ENCODE measurements around the gene FRMD5. TPM values are rescaled to one million over a fixed set of nuclear protein-coding genes. Genes with fewer than 3 reads are reported as not detected.

Gene FRMD5
- total RNA-seq, 2 donors from 2014 or later: 25.5 to 52.3 TPM

DNA sequence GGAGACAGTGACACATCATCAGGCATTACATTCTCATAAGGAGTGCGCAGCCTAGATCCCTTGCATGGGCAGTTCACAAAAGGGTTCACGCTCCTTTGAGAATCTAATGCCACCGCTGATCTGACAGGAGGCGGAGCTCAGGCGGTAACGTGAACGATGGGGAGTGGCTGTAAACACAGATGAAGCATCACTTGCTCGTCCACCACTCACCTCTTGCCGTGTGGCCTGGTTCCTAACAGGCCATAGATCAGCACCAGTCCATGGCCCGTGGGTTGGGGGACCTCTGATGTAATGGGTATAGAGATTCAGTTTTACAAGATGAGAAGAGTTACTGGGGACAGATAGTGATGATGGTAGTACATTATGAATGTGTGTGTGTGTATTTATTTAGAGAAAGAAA, 63.0 kb downstream of the FRMD5 start:
- Histone ChIP-seq H3K27me3 (no peaks in the 10 kb centered on the region), H3K36me3 (no peaks in the 10 kb centered on the region), H3K4me3 (no peak overlapping the region), H3K27ac (no peak overlapping the region), H3K9me3 (no peaks in the 10 kb centered on the region), H3K4me1 (peaks cover 0 to 2% of the 10 kb centered on the region in 2 donors)
- no peak for DNase-seq (ENCODE audit: low spot score)
- TF ChIP-seq, protein P1, sequence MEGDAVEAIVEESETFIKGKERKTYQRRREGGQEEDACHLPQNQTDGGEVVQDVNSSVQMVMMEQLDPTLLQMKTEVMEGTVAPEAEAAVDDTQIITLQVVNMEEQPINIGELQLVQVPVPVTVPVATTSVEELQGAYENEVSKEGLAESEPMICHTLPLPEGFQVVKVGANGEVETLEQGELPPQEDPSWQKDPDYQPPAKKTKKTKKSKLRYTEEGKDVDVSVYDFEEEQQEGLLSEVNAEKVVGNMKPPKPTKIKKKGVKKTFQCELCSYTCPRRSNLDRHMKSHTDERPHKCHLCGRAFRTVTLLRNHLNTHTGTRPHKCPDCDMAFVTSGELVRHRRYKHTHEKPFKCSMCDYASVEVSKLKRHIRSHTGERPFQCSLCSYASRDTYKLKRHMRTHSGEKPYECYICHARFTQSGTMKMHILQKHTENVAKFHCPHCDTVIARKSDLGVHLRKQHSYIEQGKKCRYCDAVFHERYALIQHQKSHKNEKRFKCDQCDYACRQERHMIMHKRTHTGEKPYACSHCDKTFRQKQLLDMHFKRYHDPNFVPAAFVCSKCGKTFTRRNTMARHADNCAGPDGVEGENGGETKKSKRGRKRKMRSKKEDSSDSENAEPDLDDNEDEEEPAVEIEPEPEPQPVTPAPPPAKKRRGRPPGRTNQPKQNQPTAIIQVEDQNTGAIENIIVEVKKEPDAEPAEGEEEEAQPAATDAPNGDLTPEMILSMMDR (IDR thresholded peaks at IDR 0.05): no peak

DNA sequence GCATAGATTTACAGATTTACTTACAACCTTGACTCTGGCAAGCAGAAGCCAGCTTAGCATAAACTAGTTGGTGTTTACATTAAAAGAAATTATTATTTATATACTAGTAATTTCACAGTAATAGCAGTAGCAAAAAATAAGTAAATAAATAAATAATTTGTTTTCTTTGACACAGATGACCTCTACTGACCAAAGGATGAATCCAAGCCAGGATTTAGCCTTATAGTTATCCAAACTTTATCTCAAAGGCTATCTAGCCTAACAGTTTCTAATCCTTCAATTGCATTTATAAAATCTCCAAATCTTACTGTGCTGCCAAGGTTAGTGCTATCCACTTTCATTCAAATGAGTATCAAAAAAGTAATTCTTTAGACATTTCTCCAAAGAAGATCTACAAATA, 64.3 kb downstream of the FRMD5 start:
- H3K27me3 ChIP-seq: no peaks in the 10 kb centered on the region
- H3K36me3 ChIP-seq: no peaks in the 10 kb centered on the region
- H3K4me1 ChIP-seq: no peaks in the 10 kb centered on the region
- H3K4me3 ChIP-seq: no peak overlapping the region
- no peaks in the 10 kb centered on the region for H3K9me3 ChIP-seq
- no peak for DNase-seq (ENCODE audit: low spot score)
- TF ChIP-seq, protein P1 (IDR thresholded peaks at IDR 0.05): no peak
- H3K27ac ChIP-seq: no peak overlapping the region

DNA sequence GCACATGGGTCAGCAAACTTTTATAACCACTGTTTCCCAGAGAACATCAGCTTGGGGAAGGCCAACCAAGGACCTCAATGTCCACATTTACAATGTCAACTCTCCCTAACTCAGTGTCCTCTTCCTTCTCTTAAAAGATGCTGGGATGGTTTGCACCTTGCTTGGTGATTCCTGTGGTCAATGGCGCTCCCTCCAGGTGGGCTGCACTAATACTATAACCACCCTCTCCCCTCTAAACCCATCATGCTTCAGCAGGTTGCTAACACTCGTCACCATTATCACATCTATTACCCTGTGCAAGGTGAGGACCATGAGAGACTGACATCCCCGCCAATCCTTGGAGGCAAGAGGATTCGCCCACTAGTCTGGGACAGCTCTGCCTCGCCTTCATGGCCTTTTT, 65.2 kb downstream of the FRMD5 start:
- Histone ChIP-seq H3K4me3 (no peak overlapping the region), H3K27me3 (no peaks in the 10 kb centered on the region), H3K27ac (no peak overlapping the region), H3K4me1 (no peaks in the 10 kb centered on the region), H3K9me3 (no peaks in the 10 kb centered on the region), H3K36me3 (no peaks in the 10 kb centered on the region)
- TF ChIP-seq, protein P1 (IDR thresholded peaks at IDR 0.05): no peak
- DNase-seq (ENCODE audit: low spot score): no peak

DNA sequence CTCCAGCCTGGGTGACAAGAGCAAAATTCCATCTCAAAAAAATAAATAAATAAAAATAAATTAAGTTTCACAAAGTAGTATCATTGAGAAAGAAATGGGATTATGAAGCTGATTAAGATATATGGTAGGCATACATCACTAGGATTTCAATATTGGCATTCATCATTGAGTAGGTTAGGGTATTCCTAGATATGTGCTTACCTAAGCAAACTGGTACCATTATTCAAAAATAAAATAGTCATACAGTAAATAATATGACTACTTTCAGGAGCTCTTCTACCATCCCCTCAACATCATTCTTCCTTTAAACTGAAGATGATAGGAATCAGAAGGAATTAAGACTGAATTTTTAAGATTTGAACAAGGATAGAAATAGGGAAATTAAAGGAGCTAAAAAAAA, 66.6 kb downstream of the FRMD5 start:
- no peak overlapping the region for H3K4me3 ChIP-seq

DNA sequence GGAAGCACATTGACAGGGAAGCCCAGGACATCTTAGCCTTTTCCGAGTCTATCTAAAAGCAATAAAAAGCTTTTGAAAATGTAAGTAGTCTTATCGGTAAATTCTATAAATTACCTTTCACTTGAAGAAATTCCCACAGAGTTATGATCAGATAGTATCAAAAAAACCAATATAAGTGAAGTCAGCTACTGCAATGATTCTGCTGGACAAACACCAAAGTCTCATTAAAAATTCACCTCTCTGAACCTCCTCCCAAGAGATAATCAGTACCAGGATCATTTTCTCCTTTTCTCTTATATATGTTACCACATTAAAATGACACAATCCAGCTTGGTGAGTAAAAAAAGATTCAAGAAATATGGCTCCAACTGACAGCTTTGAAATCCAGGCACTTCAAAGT, 69.2 kb downstream of the FRMD5 start:
- Histone ChIP-seq H3K27me3 (no peaks in the 10 kb centered on the region), H3K36me3 (no peaks in the 10 kb centered on the region), H3K27ac (no peak overlapping the region), H3K4me3 (no peak overlapping the region), H3K4me1 (no peaks in the 10 kb centered on the region), H3K9me3 (no peaks in the 10 kb centered on the region)
- TF ChIP-seq, protein P1 (IDR thresholded peaks at IDR 0.05): no peak
- DNase-seq (ENCODE audit: low spot score): no peak

More for the DNA sequence above, 66.6 kb downstream of the FRMD5 start:
- no peak for DNase-seq (ENCODE audit: low spot score)
- no peak overlapping the region for H3K27ac ChIP-seq
- no peaks in the 10 kb centered on the region for H3K27me3 ChIP-seq
- H3K4me1 ChIP-seq: no peaks in the 10 kb centered on the region
- no peaks in the 10 kb centered on the region for H3K36me3 ChIP-seq
- TF ChIP-seq, protein P1 (IDR thresholded peaks at IDR 0.05): no peak
- H3K9me3 ChIP-seq: no peaks in the 10 kb centered on the region

DNA sequence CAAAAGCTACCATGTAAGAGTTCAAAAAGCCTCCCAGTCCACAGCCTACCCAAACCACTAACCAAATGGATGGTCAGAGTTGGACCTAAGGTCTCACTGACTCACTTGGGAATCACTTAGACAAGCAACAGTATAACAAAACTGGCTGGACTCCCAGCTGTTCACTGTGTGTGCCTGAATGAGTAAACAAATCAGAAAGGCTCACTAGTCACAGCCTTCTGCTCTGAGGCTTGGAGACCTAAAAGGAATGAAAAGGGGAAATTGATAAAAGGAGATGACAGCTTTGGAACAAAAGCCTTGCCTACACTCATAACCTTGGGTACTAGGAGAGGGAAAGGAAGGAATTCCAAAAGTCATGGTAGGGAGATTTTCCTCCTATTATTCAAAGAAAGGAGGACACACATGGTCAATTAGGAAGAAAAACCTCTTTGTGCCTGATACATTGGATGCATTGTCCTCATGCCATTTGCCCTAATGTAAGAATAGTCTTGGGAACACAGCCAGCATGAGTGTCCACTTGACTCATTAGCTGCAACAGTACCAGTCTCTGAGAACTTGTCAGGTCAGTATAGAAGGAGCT, 92.3 kb downstream of the FRMD5 start:
- H3K36me3 ChIP-seq: no peaks in the 10 kb centered on the region
- H3K27ac ChIP-seq: peak overlapping the region in 1 of 2 donors; percentile 33
- no peaks in the 10 kb centered on the region for H3K27me3 ChIP-seq
- H3K4me3 ChIP-seq: no peak overlapping the region
- peaks cover 0 to 14% of the 10 kb centered on the region in 2 donors for H3K4me1 ChIP-seq
- H3K9me3 ChIP-seq: no peaks in the 10 kb centered on the region
- TF ChIP-seq, protein P1 (IDR thresholded peaks at IDR 0.05): no peak
- DNase-seq (ENCODE audit: low spot score): no peak

All from right atrium auricular region (tissue), 2 donors.